Rectal smooth muscle tissue (tissue), 1 donor: Measurements from ENCODE around the gene TTC16.

Experiments
- H3K27ac ChIP-seq: one replicate; pipeline ENCODE4 v1.7.0; 2013; ENCODE audit warnings: low read depth, low read length, inconsistent platforms
- H3K27me3 ChIP-seq: one replicate; pipeline ENCODE4 v1.7.0; 2013; ENCODE audit warnings: low read length; ENCODE audit not compliant: control insufficient read depth, insufficient read depth
- H3K36me3 ChIP-seq: one replicate; pipeline ENCODE4 v1.7.0; 2013; ENCODE audit warnings: low read length; ENCODE audit not compliant: control insufficient read depth, insufficient read depth
- H3K4me1 ChIP-seq: one replicate; pipeline ENCODE4 v1.7.0; 2013; ENCODE audit warnings: low read length; ENCODE audit not compliant: control insufficient read depth, insufficient read depth
- H3K4me3 ChIP-seq: one replicate; pipeline ENCODE4 v1.7.0; 2013; ENCODE audit warnings: low read length
- H3K9ac ChIP-seq: one replicate; pipeline ENCODE4 v1.7.0; 2013; ENCODE audit warnings: low read length

TTC16 gene

DNA sequence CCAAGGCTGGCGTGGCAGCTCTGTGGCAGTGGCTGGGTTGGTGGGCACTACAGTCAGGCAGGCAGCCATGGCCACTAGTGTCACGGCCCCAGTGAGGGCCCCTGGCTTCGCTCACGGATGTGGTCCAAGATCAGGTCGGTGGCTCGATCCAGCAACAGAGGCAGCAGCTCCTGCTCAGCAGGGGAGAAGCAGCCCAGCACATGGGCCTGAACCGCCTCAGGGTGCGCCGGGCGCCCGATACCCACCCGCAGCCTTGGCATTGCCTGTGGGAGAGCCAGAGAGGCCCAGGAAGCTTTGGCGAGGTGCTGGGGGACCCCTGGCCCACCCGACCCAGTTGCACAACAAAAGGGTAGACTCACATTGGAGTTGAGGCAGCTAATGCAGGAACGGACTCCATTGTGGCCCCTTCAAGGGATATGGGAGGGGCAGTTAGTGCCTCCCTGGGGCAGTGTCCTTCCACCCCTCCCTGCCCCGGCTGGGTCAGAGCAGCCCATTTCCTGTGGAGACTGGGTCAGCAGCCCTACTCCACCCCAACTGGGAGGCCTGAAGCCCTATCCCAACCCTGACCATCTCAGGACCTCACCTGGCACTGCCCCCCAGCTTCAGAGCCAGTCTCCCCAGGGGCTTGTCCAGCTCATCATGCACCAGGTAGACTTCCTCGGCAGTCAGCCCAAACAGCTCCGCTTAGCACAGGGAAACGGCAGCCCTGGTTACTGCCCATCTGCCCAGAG is 1.7 kb upstream of the TTC16 start:
- no peak overlapping the region for H3K27ac ChIP-seq
- H3K36me3 ChIP-seq, result no peaks in the 10 kb centered on the region
- H3K4me3 ChIP-seq, result peak overlapping the region; percentile 93
- no peak overlapping the region for H3K9ac ChIP-seq
- no peaks in the 10 kb centered on the region for H3K27me3 ChIP-seq
- H3K4me1 ChIP-seq, result peaks cover 3% of the 10 kb centered on the region

DNA sequence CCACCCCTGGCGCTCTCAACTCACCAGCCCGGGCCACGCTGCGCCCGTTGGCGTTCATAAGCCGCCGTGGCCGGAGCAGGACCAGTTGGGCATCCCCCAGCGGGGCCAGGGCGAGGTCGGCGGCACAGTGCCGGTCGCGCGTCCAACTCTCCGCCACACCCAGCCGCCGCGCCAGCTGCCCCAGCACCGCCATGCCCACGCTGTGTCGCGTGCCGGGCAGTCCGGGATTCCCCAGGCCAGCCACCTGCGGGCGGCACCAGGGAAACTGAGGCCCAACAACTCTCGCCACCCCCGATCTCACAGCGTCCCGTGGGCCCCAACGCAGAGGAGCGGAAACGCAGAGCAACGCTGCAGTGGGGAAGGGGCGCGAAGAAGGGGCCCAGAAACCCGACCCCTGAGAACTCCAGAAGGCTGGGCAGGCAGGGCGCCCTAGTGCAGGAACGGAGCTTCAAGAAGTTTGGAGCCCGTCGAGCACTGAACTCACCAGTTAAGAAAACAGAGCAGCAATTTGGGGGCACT is 869 bp upstream of the TTC16 start:
- Histone ChIP-seq H3K27me3 (no peaks in the 10 kb centered on the region), H3K27ac (peak overlapping the region; percentile 65), H3K4me1 (peaks cover 3% of the 10 kb centered on the region), H3K9ac (peak overlapping the region; percentile 61), H3K4me3 (peak overlapping the region; percentile 93), H3K36me3 (no peaks in the 10 kb centered on the region)

DNA sequence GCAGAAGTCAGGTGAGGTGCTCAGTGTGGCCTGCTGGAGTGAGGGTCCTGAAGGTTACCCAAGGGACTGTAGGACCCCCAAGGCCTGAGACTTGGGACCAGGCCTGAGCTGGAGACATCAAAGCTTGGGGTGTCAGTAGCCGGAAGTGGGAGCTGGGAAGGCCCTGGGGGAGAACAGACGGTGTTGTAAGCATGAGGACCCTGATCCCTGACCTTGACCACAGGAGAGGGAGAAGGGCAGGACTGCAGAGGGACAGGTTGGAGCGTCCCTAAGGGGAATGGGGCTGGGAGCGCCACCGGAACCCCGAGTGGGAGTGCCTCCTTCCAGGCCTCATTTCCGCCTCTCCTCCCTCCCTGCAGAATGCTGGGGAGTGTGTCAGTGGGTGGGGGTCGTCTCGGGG is 533 bp downstream of the TTC16 start:
- H3K36me3 ChIP-seq, result no peaks in the 10 kb centered on the region
- H3K27me3 ChIP-seq, result no peaks in the 10 kb centered on the region
- H3K4me1 ChIP-seq, result peaks cover 3% of the 10 kb centered on the region
- H3K9ac ChIP-seq, result peak overlapping the region; percentile 5
- H3K4me3 ChIP-seq, result peak overlapping the region; percentile 93
- peak overlapping the region; percentile 87 for H3K27ac ChIP-seq

DNA sequence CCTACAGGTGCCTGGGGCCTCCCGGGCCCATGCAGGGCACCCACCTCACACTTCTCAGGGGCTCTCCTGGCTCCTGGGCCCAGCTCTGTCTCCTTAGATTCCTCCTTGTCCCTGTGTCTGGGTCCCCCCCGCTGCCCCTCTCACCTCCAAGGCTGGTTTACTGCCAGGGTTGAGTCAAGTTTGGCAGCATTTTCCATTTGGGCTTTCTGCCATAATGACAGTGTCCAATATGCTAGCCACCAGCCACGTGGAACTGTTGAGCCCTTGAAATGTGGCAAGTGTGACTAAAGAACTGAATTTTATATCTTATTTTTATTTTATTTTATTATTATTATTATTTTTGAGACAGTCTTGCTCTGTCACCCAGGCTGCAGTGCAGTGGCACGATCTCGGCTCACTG is 1.9 kb downstream of the TTC16 start:
- H3K36me3 ChIP-seq, result no peaks in the 10 kb centered on the region
- no peaks in the 10 kb centered on the region for H3K27me3 ChIP-seq
- peaks cover 3% of the 10 kb centered on the region for H3K4me1 ChIP-seq
- no peak overlapping the region for H3K4me3 ChIP-seq
- no peak overlapping the region for H3K9ac ChIP-seq
- H3K27ac ChIP-seq, result no peak overlapping the region

DNA sequence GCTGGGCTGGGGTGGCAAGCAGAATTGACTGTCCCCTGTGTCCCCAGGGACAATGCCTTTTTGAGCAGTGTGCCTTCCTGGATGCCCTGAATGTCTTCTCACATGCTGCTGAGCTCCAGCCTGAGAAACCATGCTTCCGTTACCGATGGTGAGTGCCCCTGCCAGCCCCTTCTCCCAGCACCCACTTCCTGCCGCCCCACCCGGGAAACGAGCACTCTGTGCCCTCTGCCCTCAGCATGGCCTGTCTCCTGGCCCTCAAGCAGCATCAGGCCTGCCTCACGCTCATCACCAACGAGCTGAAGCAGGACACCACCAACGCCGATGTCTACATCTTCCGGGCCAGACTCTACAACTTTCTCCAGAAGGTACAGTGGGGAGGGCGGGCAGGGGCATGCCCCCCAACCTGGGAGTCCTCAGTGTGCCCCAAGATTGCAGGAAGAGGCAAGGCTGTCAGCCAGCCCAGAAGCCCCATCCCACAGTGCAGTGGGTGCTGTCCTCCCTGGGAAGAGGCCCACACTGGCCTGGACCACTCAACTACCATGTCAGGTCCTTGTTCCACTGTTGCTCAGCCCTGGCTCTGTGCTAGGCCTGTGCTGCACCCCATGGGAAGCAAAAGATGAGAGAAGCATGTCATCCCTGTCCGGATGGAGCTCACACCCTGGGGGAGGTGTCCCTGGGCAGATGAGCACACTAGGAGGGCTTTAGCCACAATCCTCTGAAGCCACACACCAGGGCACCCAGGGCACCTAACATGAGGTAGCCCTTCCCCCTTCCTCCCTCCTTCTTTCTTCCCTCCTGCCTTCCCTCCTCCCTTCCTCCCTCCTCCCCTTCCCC is 4.4 kb downstream of the TTC16 start:
- H3K9ac ChIP-seq, result no peak overlapping the region
- H3K36me3 ChIP-seq, result no peaks in the 10 kb centered on the region
- H3K4me3 ChIP-seq, result no peak overlapping the region
- H3K27ac ChIP-seq, result no peak overlapping the region
- H3K27me3 ChIP-seq, result no peaks in the 10 kb centered on the region
- no peaks in the 10 kb centered on the region for H3K4me1 ChIP-seq

DNA sequence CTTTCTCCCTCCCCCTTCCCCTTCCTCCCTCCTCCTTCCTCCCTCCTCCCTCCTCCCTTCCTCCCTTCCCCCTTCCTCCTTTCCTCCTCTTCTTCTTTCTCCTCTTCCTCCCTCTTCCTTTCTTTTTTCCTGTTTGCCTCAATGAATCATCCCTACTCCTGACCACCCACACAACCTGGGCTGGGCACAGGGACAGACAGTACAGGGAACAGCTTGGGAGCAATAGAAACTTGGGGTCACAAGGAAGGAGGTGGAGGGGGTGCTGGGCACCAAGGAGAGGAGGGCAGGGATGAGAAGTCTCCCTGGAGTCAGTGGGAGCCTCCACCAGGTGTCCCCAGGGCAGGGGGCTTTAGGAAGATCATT is 5.0 kb downstream of the TTC16 start:
- H3K36me3 ChIP-seq, result no peaks in the 10 kb centered on the region
- no peaks in the 10 kb centered on the region for H3K27me3 ChIP-seq
- H3K9ac ChIP-seq, result no peak overlapping the region
- no peaks in the 10 kb centered on the region for H3K4me1 ChIP-seq
- no peak overlapping the region for H3K27ac ChIP-seq
- no peak overlapping the region for H3K4me3 ChIP-seq

DNA sequence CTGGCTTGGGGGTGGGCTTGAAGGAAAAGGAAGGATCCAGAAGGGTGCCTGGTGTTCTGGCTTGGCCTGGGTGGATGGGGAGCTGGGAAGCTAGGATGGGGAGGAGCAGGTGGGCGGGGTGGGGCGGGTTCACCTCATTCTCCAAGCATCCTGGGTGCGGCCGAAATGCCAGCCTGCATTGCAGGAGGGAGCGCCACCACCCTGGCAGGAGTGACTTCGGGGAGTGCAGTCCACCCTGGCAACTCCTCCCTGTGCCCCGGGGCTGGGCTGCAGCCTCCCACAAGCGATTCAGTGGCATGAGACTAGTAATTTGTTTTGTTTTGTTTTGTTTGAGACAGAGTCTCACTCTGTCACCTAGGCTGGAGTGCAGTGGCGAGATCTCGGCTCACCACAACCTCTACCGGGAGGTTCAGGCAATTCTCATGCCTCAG is 5.5 kb downstream of the TTC16 start:
- Histone ChIP-seq H3K36me3 (no peaks in the 10 kb centered on the region), H3K27ac (no peak overlapping the region), H3K4me3 (no peak overlapping the region), H3K9ac (no peak overlapping the region), H3K4me1 (no peaks in the 10 kb centered on the region), H3K27me3 (no peaks in the 10 kb centered on the region)

DNA sequence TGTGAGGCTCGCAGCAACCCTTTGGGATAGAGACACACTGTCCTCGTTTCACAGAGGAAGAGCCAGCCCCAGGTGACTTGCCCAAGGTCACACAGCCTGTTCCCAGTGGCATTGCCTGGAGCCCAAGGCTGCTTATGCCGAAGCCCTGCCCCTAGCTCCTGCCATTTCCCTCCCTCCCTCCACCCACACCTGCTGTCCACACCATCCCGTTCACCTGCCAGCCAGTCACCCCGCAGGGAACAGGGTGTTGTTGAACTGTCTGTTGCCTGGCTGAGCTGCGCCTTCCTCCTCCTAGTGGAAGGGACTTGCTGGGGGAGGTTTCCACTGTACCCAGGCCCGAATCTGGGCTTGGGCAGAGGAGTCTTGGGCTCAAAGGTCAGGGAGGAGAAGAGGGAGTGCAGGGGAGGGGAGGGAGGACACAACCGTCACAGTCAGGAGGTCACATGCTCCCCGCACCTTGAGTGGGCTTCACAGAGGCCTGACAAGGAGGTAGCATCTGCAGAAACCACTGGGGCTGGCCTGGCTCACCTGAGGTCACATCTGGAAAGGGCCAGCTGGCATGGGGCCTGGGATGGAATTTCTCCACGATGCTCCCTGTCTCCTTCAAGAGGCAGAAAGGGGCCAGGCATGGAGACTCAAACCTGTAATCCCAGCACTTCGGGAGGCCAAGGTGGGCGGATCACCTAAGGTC is 6.3 kb downstream of the TTC16 start:
- Histone ChIP-seq H3K36me3 (no peaks in the 10 kb centered on the region), H3K27me3 (no peaks in the 10 kb centered on the region), H3K4me3 (no peak overlapping the region), H3K27ac (no peak overlapping the region), H3K9ac (no peak overlapping the region), H3K4me1 (no peaks in the 10 kb centered on the region)

DNA sequence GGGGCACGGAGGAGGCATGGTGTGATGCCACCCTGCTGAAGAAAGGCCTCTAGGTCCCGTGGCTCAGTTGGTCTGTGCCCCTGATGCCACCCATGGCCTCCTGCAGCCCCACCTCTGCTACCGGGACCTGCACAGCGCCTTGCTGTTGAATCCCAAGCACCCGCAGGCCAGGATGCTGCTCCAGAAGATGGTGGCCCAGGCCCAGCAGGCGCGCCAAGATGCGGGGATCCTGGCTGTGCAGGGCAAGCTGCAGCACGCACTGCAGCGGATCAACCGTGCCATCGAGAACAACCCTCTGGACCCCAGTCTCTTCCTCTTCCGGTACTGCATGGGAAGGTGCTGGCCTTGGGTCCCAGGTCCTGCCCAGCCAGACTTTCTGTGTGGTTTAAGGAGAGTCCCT is 7.1 kb downstream of the TTC16 start:
- H3K4me1 ChIP-seq, result no peaks in the 10 kb centered on the region
- no peaks in the 10 kb centered on the region for H3K27me3 ChIP-seq
- H3K36me3 ChIP-seq, result no peaks in the 10 kb centered on the region
- no peak overlapping the region for H3K9ac ChIP-seq
- H3K27ac ChIP-seq, result no peak overlapping the region
- H3K4me3 ChIP-seq, result no peak overlapping the region

DNA sequence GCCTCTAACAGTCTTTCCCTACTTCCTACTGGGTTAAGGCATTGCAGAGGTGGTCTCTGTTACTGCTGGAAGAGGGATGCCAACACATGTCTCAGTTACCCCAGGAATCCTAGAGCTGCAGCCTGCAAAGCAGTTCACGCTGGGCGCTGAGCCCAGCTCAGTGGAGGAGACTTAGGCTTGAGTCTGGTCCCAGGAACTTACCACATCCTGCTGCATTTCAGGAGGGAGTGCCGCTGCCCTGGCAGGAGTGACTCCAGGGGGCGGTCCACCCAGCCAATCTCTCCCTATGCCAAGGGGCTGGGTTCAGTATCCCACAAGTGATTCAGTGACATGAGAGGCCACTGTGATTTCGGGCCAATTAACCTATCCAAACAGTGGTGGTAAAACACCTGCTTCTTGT is 7.6 kb downstream of the TTC16 start:
- no peak overlapping the region for H3K27ac ChIP-seq
- H3K4me3 ChIP-seq, result no peak overlapping the region
- H3K27me3 ChIP-seq, result no peaks in the 10 kb centered on the region
- no peak overlapping the region for H3K9ac ChIP-seq
- no peaks in the 10 kb centered on the region for H3K4me1 ChIP-seq
- H3K36me3 ChIP-seq, result no peaks in the 10 kb centered on the region

DNA sequence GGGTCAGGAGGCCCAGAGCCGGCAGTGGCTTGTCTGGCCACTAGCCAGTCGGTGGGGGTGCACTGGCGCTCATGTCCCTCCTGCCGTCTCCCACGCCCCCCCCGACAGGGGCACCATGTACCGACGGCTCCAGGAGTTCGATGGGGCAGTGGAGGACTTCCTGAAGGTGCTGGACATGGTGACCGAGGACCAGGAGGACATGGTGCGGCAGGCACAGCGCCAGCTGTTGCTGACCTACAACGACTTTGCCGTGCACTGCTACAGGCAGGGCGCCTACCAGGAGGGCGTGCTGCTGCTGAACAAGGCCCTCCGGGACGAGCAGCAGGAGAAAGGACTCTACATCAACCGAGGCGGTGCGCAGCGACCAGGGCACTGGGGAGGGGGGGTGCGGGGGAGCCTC is 8.1 kb downstream of the TTC16 start:
- H3K27me3 ChIP-seq, result no peaks in the 10 kb centered on the region
- no peaks in the 10 kb centered on the region for H3K36me3 ChIP-seq
- no peak overlapping the region for H3K4me3 ChIP-seq
- H3K27ac ChIP-seq, result no peak overlapping the region
- H3K9ac ChIP-seq, result no peak overlapping the region
- no peaks in the 10 kb centered on the region for H3K4me1 ChIP-seq

DNA sequence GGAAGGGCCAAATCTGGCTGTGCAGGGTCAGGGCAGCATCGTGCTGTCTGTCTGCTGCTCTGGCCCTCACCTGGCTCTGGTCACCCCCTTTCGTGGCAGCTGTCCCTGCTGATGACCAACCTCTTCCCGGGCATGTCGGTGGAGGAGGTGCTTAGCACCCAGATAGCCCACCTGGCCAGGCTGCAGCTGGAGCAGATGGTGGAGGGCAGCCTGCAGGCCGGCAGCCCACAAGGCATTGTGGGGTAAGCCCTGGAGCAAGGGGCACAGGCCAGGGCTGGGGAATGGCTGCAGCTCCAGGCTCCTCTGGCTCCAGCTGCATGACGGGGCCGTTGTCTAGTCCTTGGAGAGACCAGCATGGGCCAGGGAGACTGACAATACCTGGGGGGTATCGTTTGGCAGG is 11.0 kb downstream of the TTC16 start:
- Histone ChIP-seq H3K4me3 (no peak overlapping the region), H3K9ac (no peak overlapping the region), H3K36me3 (no peaks in the 10 kb centered on the region), H3K4me1 (no peaks in the 10 kb centered on the region), H3K27me3 (no peaks in the 10 kb centered on the region), H3K27ac (no peak overlapping the region)
